Fibroblast of lung (primary cell): ENCODE measurements around the gene POLR1D. TPM values are rescaled to one million over a fixed set of nuclear protein-coding genes. Genes with fewer than 3 reads are reported as not detected.

Experiments used
- DNase-seq, 2 donors: peaks; one replicate each; pipeline versions ENCODE4 v3.0.0 to v3.0.0-alpha.2; 2010; ENCODE audit warnings: low read depth in 2 of 2
- H2AFZ ChIP-seq: 2 replicates; pipeline ENCODE4 v1.5.1; 2012; ENCODE audit warnings: low read length, control low read depth, inconsistent platforms
- H3K27ac ChIP-seq: 2 replicates; pipeline ENCODE4 v1.5.1; 2011; ENCODE audit warnings: low read length, control low read depth; ENCODE audit not compliant: insufficient read depth
- H3K27me3 ChIP-seq: 2 replicates; pipeline ENCODE4 v1.5.1; 2011; ENCODE audit warnings: mild to moderate bottlenecking, low read length; ENCODE audit not compliant: control insufficient read depth, insufficient read depth
- H3K36me3 ChIP-seq: 2 replicates; pipeline ENCODE4 v1.5.1; 2011; ENCODE audit warnings: low read length; ENCODE audit not compliant: control insufficient read depth, insufficient read depth
- H3K4me1 ChIP-seq: 2 replicates; pipeline ENCODE4 v1.5.1; 2011; ENCODE audit warnings: low read length; ENCODE audit not compliant: control insufficient read depth, insufficient read depth; ENCODE audit errors: extremely low read depth
- H3K4me2 ChIP-seq: 2 replicates; pipeline ENCODE4 v1.5.1; 2011; ENCODE audit warnings: low read length, control low read depth; ENCODE audit not compliant: insufficient read depth; ENCODE audit errors: extremely low read depth
- H3K4me3 ChIP-seq, 4 experiments: fragments of 200-600 bp in 1 of 4; sonication (generic) in 1 of 4; replicated peaks in 1 of 4; 2 replicates each; pipeline ENCODE4 v1.5.1; 2011 to 2016; ENCODE audit warnings: low read length in 4 of 4, low read depth in 3 of 4, mild to moderate bottlenecking in 3 of 4, control low read depth in 2 of 4, inconsistent platforms in 1 of 4, mixed read lengths in 1 of 4; ENCODE audit not compliant: insufficient read depth in 1 of 4; ENCODE audit errors: control extremely low read depth in 1 of 4
- H3K79me2 ChIP-seq: 2 replicates; pipeline ENCODE4 v1.5.1; 2012; ENCODE audit warnings: mild to moderate bottlenecking, low read length, inconsistent platforms; ENCODE audit not compliant: control insufficient read depth, insufficient read depth
- H3K9ac ChIP-seq: 2 replicates; pipeline ENCODE4 v1.5.1; 2011; ENCODE audit warnings: mild to moderate bottlenecking, low read length, control low read depth; ENCODE audit not compliant: insufficient read depth
- H3K9me3 ChIP-seq: 2 replicates; pipeline ENCODE4 v1.5.1; 2012; ENCODE audit warnings: low read depth, low read length; ENCODE audit not compliant: control insufficient read depth, insufficient read depth
- H4K20me1 ChIP-seq: 2 replicates; pipeline ENCODE4 v1.5.1; 2011; ENCODE audit warnings: low read length; ENCODE audit not compliant: control insufficient read depth, insufficient read depth; ENCODE audit errors: extremely low read depth
- EZH2 ChIP-seq: IDR thresholded peaks from 2 replicates; pipeline ENCODE4 v1.5.1; 2012; ENCODE audit warnings: low read length, control low read depth, mild to moderate bottlenecking; ENCODE audit errors: missing control alignments
- polyA plus RNA-seq, 2 donors: library from polyadenylated mRNA; depleted of rRNA in 1 of 2; stranded (reverse) in 1 of 2; unstranded in 1 of 2; fragments of >200 nt; gene quantifications; 2 replicates each; pipeline ENCODE4 v1.2.1, GENCODE V29; 2011 to 2012; ENCODE audit warnings: missing spikeins in 1 of 2
- total RNA-seq: library from RNA; depleted of rRNA; stranded (reverse); fragments of >200 nt; gene quantifications from 2 replicates; pipeline ENCODE4 v1.2.1, GENCODE V29; 2014
- TF ChIP-seq, protein P1 (sequence below), 2 donors: IDR thresholded peaks in 1 of 2; conservative IDR thresholded peaks in 1 of 2; 1 replicate in 1 of 2; 2 replicates in 1 of 2; pipeline ENCODE4 v1.5.1; 2011 to 2012; ENCODE audit warnings: low read length in 2 of 2, control low read depth in 1 of 2, inconsistent platforms in 1 of 2, low read depth in 1 of 2, mild to moderate bottlenecking in 1 of 2

Gene POLR1D
- total and polyA plus RNA-seq, 2 donors (not counting 1 experiment from before 2014, with no cell fraction given) = 84.6 to 96.0 TPM

DNA sequence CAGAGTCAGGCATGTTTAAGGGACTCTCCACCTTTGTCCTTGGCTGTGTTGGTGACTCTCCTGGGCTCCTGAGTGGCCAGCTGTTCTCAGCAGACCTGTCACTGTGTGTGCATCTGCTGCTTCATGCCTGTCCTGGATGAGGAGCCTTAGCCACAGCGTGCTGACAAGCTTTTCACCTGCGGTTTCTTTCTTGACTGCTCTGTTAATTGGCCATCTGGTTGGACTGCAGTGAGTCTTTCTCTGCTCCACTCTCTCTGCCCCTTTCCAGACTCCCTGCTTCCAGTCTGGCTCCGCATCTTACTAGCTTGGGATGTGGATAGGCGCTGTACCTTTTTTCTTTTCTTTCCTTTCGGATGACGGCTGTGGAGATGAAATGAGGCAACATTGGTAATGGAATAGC, 38.8 kb downstream of the POLR1D start:
- Histone ChIP-seq H3K36me3 (no peaks in the 10 kb centered on the region), H3K4me2 (no peak overlapping the region), H3K4me3 (no peak overlapping the region), H3K27me3 (no peaks in the 10 kb centered on the region), H3K9me3 (no peaks in the 10 kb centered on the region), H3K9ac (no peak overlapping the region), H3K27ac (no peak overlapping the region), H2AFZ (no peak overlapping the region), H4K20me1 (no peaks in the 10 kb centered on the region), H3K4me1 (peaks cover 5% of the 10 kb centered on the region), H3K79me2 (no peaks in the 10 kb centered on the region)
- no peak for DNase-seq
- TF ChIP-seq EZH2 = no peak
- TF ChIP-seq, protein P1, sequence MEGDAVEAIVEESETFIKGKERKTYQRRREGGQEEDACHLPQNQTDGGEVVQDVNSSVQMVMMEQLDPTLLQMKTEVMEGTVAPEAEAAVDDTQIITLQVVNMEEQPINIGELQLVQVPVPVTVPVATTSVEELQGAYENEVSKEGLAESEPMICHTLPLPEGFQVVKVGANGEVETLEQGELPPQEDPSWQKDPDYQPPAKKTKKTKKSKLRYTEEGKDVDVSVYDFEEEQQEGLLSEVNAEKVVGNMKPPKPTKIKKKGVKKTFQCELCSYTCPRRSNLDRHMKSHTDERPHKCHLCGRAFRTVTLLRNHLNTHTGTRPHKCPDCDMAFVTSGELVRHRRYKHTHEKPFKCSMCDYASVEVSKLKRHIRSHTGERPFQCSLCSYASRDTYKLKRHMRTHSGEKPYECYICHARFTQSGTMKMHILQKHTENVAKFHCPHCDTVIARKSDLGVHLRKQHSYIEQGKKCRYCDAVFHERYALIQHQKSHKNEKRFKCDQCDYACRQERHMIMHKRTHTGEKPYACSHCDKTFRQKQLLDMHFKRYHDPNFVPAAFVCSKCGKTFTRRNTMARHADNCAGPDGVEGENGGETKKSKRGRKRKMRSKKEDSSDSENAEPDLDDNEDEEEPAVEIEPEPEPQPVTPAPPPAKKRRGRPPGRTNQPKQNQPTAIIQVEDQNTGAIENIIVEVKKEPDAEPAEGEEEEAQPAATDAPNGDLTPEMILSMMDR (conservative IDR thresholded peaks at IDR 0.05 in 1 of 2, IDR thresholded peaks at IDR 0.05 in 1 of 2; ENCODE audit: low read depth in 1 of 2, low read length in 2 of 2) = no peak

DNA sequence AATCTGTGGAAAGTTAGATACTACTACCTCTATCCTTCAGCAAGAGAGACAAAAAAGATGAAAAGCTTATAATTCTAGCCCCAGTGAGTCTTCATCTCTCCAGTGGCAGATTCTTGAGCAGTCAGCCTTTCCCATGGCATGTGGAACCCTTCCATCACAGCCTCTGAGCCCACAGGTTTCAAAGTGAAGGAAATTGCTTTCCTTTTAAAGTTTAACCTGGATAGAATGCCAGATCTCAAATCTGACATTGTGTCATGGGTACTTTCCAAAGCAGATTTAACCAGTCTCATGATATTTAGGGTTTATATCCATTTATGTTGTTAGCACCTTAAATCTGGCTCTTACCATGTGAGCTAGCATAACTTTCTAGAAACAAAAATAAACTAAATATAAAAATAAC, 39.3 kb downstream of the POLR1D start:
- H3K4me2 ChIP-seq = no peak overlapping the region

DNA sequence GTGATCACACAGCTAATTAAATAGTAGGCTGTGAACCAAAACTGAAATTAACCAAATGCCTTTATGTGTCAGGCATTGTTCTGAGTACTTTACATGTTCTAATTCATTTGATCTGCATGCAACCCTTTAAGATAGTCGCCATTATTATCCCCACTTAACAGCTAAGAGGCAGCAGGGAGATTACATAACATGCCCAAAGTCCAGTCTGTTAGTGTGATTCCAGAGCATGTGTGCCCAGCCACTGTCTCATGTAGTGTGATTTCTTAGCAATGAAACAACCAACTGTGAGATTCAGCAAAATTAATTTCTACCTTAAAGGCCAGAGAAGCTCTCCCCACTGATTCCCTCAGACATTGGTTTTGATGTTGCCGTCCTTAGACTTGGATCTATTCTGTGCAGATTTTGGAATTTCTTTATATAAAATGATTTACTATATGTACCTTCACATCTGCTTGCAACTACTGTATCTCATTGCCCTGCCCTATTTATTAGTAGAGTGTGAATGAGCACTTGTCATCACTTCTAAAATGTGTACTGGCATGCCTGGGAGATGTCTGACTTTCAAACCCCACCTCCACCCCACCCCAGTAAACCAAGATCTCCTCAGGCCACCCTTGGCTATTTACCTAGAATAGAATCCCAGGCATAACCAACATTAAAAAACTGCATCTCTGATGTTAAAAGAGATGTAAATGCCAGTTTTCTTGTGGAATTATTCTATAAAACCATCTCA, 41.2 kb downstream of the POLR1D start:
- H3K4me3 ChIP-seq = no peak overlapping the region
- no peak overlapping the region for H3K27ac ChIP-seq
- H2AFZ ChIP-seq = no peak overlapping the region
- H3K4me2 ChIP-seq = no peak overlapping the region
- TF ChIP-seq, protein P1 (conservative IDR thresholded peaks at IDR 0.05 in 1 of 2, IDR thresholded peaks at IDR 0.05 in 1 of 2; ENCODE audit: low read depth in 1 of 2, low read length in 2 of 2) = no peak
- TF ChIP-seq EZH2 = no peak
- H3K4me1 ChIP-seq = peaks cover 5% of the 10 kb centered on the region
- H3K36me3 ChIP-seq = no peaks in the 10 kb centered on the region
- no peak overlapping the region for H3K9ac ChIP-seq
- no peaks in the 10 kb centered on the region for H3K27me3 ChIP-seq
- H3K79me2 ChIP-seq = no peaks in the 10 kb centered on the region
- no peak for DNase-seq
- H3K9me3 ChIP-seq = no peaks in the 10 kb centered on the region
- no peaks in the 10 kb centered on the region for H4K20me1 ChIP-seq

More for the DNA sequence above, 39.3 kb downstream of the POLR1D start:
- H2AFZ ChIP-seq = no peak overlapping the region
- H3K27ac ChIP-seq = no peak overlapping the region
- DNase-seq = no peak
- no peaks in the 10 kb centered on the region for H3K27me3 ChIP-seq
- H3K9me3 ChIP-seq = no peaks in the 10 kb centered on the region
- TF ChIP-seq, protein P1 (conservative IDR thresholded peaks at IDR 0.05 in 1 of 2, IDR thresholded peaks at IDR 0.05 in 1 of 2; ENCODE audit: low read depth in 1 of 2, low read length in 2 of 2) = no peak
- no peak for TF ChIP-seq EZH2
- no peak overlapping the region for H3K9ac ChIP-seq
- peaks cover 5% of the 10 kb centered on the region for H3K4me1 ChIP-seq
- H4K20me1 ChIP-seq = no peaks in the 10 kb centered on the region
- H3K4me3 ChIP-seq = no peak overlapping the region
- H3K36me3 ChIP-seq = no peaks in the 10 kb centered on the region
- no peaks in the 10 kb centered on the region for H3K79me2 ChIP-seq
